ENCODE data around the gene HCRTR1.

DNA sequence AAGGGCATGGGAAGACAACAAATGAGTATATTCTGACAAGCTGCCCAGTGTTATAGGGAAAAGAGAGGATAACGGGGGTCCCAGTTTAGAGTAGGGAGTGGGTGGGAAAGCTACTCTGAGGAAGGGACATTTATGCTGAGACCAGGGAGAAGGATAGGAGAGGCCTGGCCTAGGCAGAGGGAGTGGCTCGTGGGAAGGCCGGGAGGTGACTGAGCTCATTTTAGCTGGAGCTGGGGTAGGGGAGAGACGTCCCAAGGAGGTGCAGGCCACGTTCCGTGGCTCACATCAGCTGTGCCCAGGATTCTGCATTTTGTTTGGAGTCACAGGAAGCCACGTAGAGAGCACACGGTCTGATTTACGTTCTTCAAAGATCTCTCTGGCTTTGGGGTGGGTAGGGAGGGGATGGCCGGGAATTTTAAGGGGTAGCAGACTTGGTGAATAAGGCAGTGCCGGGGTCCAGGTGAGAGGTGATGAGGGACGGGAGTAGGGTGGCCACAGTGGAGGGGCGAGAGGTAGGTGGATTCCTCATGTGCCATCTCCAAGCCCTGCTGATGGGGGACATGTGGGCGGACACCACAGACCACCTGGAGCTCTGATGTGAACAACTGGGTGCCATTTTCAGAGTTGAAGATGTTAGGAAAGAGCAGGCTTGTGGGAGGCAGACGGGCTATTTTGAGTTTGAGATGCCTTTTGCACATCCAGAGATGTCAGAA, 36.4 kb upstream of the HCRTR1 start:
- TF ChIP-seq POLR2A (IDR thresholded peaks at IDR 0.05) (no peak), CTCF (IDR thresholded peaks at IDR 0.05) (no peak)

Measured in right lobe of liver (tissue), 4 donors.